Anterior cingulate cortex (tissue), 58 donors: Measurements from ENCODE around the gene AMPD3.
"Not testable (repeated sequence)": the region's sequence is repeated elsewhere in the genome, so short reads cannot be mapped to it uniquely, and the experiment has no call there.

Source experiments
- DNase-seq, 58 donors: peaks; one replicate each; lab custom pipeline; 2025; lab: John Stamatoyannopoulos, UW

AMPD3 gene

GRCh38 chr11:10436224-10436623 lies 18.8 kb upstream of the AMPD3 start:
- no peak for DNase-seq

GRCh38 chr11:10436683-10437082 lies 18.4 kb upstream of the AMPD3 start:
- not testable (repeated sequence) for DNase-seq

GRCh38 chr11:10438458-10438857 lies 16.6 kb upstream of the AMPD3 start:
- DNase-seq: no peak

GRCh38 chr11:10439351-10439750 lies 15.7 kb upstream of the AMPD3 start:
- DNase-seq: no peak

GRCh38 chr11:10439924-10440323 lies 15.1 kb upstream of the AMPD3 start:
- no peak for DNase-seq

- DNase-seq: no peak
Observed at GRCh38 chr11:10440401-10440800, 14.7 kb upstream of the AMPD3 start.

- DNase-seq: no peak
Observed at GRCh38 chr11:10441091-10441490, 14.0 kb upstream of the AMPD3 start.

- no peak for DNase-seq
Observed at GRCh38 chr11:10441652-10442503, 13.2 kb upstream of the AMPD3 start.

- DNase-seq: no peak
Observed at GRCh38 chr11:10443152-10443551, 11.9 kb upstream of the AMPD3 start.

- no peak for DNase-seq
Observed at GRCh38 chr11:10443721-10444235, 11.3 kb upstream of the AMPD3 start.

- no peak for DNase-seq
Observed at GRCh38 chr11:10444725-10445315, 10.2 kb upstream of the AMPD3 start.

GRCh38 chr11:10447445-10447844 lies 7.6 kb upstream of the AMPD3 start:
- no peak for DNase-seq

- DNase-seq: peak in 19 of 58 donors; percentile 8 to 65 (median 46)
Observed at GRCh38 chr11:10450462-10451425, 4.3 kb upstream of the AMPD3 start.

GRCh38 chr11:10451426-10452116 lies 3.5 kb upstream of the AMPD3 start:
- peak in 16 of 58 donors; percentile 11 to 65 (median 46) for DNase-seq

GRCh38 chr11:10452211-10452767 lies 2.8 kb upstream of the AMPD3 start:
- DNase-seq: peak in 16 of 58 donors; percentile 21 to 81 (median 41)

GRCh38 chr11:10453261-10453660 lies 1.8 kb upstream of the AMPD3 start:
- no peak for DNase-seq

GRCh38 chr11:10455637-10456487 lies 798 bp downstream of the AMPD3 start:
- DNase-seq: peak in 23 of 58 donors; percentile 17 to 69 (median 44)

- DNase-seq: peak in 8 of 58 donors; percentile 13 to 50 (median 32)
Observed at GRCh38 chr11:10456519-10456918, 1.5 kb downstream of the AMPD3 start.

GRCh38 chr11:10457901-10458300 lies 2.8 kb downstream of the AMPD3 start:
- no peak for DNase-seq
